Fibroblast of pulmonary artery (primary cell): Measurements from ENCODE around the gene SIPA1L3.

Experiments
- DNase-seq: peaks from one replicate; pipeline ENCODE4 v3.0.0-alpha.2; 2010; ENCODE audit warnings: low read depth
- H3K4me3 ChIP-seq: replicated peaks from 2 replicates; pipeline ENCODE4 v1.5.1; 2011; ENCODE audit warnings: low read depth, mild to moderate bottlenecking, control low read depth, low read length, moderate library complexity
- TF ChIP-seq, protein P1 (sequence below): IDR thresholded peaks from 2 replicates; pipeline ENCODE4 v1.5.1; 2011; ENCODE audit warnings: mild to moderate bottlenecking, control low read depth, low read length, inconsistent platforms; ENCODE audit errors: missing control alignments

SIPA1L3 gene

DNA sequence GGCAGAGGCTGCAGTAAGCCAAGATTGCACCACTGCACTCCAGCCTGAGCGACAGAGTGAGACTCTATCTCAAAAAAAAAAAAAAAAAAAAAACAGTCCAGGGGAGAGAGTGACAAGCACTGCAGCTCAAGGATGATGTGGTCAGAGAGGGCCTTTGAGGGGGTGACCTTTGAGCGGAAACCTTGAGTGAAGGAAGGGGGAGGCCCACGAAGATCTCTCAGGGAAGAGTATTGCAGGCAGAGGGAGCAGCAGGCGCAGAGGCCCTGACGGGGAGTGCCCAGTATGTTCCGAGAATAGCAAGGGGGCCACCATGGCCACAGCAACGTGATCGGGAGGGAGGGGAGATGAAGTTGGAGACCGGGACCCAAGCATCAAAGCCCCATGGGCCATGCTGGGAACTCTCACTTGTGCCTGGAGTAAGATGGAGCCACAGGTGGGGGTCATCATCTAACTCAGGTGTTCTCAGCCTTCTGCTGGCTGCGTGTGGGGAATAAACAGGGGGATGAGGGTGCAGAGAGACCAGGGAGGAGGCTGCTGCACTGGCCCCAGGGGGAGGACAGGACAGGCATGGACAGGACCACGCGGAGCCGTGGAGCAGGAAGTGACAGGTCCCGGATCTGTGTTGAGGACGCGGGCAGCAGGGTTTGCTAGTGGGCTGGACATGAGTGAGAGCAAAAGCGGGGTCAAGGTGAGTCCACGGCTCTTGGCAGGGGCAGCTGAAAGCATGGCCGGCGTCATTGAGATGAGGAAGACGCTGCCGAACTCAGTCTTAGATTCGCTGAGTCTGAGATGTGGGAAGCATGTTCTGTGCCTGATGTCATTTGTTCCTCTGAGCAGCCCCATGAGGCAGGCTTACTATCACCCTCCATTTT is 256.6 kb downstream of the SIPA1L3 start:
- TF ChIP-seq, protein P1, sequence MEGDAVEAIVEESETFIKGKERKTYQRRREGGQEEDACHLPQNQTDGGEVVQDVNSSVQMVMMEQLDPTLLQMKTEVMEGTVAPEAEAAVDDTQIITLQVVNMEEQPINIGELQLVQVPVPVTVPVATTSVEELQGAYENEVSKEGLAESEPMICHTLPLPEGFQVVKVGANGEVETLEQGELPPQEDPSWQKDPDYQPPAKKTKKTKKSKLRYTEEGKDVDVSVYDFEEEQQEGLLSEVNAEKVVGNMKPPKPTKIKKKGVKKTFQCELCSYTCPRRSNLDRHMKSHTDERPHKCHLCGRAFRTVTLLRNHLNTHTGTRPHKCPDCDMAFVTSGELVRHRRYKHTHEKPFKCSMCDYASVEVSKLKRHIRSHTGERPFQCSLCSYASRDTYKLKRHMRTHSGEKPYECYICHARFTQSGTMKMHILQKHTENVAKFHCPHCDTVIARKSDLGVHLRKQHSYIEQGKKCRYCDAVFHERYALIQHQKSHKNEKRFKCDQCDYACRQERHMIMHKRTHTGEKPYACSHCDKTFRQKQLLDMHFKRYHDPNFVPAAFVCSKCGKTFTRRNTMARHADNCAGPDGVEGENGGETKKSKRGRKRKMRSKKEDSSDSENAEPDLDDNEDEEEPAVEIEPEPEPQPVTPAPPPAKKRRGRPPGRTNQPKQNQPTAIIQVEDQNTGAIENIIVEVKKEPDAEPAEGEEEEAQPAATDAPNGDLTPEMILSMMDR = no peak
- no peak overlapping the region for H3K4me3 ChIP-seq
- DNase-seq = no peak

DNA sequence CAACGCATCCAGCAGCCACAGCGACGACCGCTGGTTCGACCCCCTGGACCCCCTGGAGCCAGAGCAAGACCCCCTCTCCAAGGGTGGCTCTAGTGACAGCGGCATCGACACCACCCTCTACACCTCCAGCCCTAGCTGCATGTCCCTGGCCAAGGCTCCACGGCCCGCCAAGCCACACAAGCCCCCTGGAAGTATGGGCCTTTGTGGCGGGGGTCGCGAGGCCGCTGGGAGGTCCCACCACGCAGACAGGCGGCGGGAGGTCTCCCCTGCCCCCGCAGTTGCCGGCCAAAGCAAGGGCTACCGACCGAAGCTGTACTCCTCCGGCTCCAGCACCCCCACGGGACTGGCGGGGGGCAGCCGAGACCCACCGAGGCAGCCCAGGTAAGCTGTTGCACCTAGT is 257.5 kb downstream of the SIPA1L3 start:
- no peak overlapping the region for H3K4me3 ChIP-seq
- DNase-seq = no peak
- TF ChIP-seq, protein P1 = no peak

DNA sequence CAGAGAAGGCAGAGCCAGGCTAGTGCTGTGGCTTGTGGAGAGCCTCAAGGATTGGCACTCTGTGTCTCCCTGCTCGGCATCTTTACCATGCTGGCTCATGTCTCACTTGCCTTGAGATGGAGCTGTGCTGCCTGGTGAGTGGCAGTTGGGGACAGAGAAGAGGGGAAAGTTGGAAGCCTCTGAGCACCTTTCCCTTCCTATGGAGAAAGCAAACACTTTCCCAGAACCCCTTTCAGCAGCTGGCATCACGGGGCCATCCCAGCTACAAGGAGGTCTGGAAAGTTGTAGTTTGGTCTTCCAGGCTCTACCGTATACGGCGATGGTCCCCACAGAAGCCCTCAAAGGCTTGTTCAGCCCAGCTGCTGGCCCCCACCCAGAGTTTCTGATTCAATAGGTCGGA is 258.3 kb downstream of the SIPA1L3 start:
- H3K4me3 ChIP-seq = no peak overlapping the region
- DNase-seq = no peak
- TF ChIP-seq, protein P1 = no peak

DNA sequence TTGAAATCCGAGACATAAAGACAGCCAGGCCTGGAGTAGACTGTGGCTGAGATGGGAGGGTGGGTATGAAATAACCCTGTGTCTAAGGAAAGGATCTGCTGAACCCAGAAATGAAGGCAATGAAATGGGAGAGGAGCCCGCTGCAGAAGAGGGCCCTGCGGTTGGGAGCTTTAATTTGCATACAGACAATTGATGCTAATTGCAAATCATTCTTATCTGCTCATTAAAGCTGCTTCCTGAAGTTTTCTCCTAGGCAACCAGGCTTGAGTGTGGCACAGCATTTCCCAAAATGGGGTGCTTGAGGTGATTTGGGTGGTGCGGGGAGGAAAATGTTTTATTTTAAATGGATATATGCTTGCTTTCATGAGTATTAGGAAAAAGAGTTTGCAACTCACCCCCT is 261.6 kb downstream of the SIPA1L3 start:
- TF ChIP-seq, protein P1 = no peak
- DNase-seq = no peak
- no peak overlapping the region for H3K4me3 ChIP-seq

DNA sequence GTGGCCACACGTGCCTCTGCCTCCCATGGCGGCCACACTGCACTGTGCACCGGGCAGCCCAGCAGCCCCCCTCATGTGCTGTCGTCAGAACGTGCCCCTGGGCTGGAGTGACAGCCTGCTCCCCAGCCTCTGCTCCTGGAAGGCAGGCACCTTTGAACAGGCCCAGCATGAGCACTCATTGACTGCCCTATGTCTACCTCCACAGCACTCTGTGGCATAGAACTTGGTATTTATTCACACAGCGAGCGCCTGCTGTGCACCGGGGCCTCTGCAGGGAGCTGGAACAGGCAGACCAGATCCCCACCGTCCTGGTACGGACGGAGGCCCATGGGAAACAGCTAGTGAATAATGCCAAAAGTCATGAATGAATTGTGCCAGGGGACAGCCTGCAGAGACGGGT is 263.3 kb downstream of the SIPA1L3 start:
- DNase-seq = no peak
- TF ChIP-seq, protein P1 = no peak
- H3K4me3 ChIP-seq = no peak overlapping the region

DNA sequence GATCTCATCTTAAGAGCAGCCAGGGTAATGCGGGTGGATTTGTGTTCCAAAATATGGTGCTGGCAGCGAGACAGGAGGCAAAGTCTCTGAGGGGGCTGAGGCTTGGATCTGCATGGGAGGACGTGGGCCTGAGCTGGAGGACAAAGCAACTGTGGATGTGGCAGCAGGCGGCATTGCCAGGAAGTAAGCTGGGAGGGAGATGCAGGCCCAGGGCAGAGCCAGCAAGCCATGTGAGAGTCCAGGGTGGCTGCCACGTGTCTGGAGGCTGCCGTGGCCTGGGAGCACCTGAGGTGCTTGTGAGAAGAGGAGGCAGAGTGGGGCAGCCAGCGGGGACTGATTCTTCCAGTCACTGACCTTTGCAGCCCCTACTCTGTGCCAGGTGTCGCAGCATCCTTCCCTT is 265.0 kb downstream of the SIPA1L3 start:
- no peak for DNase-seq
- TF ChIP-seq, protein P1 = no peak
- no peak overlapping the region for H3K4me3 ChIP-seq
